Pulmonary artery endothelial cell (primary cell): ENCODE data around the gene SORBS2. TPM values are rescaled to one million over a fixed set of nuclear protein-coding genes. Genes with fewer than 3 reads are reported as not detected.
"Not testable (repeated sequence)": the region's sequence is repeated elsewhere in the genome, so short reads cannot be mapped to it uniquely, and the experiment has no call there.

ENCODE experiments used
- DNase-seq: peaks from one replicate; pipeline ENCODE4 v3.0.0-alpha.2; 2011; ENCODE audit warnings: low read depth, low spot score
- total RNA-seq: library from RNA; depleted of rRNA; stranded (reverse); fragments of >200 nt; gene quantifications from 2 replicates; pipeline ENCODE4 v1.2.3, GENCODE V29; 2014

The SORBS2 gene
- total RNA-seq, 1 donor from 2014 or later = 46.2 TPM

- DNase-seq = no peak
Measured at GRCh38 chr4:185716577-185717376, 95.2 kb downstream of the SORBS2 start.

- DNase-seq = no peak
Measured at GRCh38 chr4:185716141-185716551, 95.8 kb downstream of the SORBS2 start.

GRCh38 chr4:185714524-185714923 lies 97.5 kb downstream of the SORBS2 start:
- not testable (repeated sequence) for DNase-seq

- no peak for DNase-seq
Measured at GRCh38 chr4:185713731-185714130, 98.3 kb downstream of the SORBS2 start.

- no peak for DNase-seq
Measured at GRCh38 chr4:185713272-185713671, 98.7 kb downstream of the SORBS2 start.

- no peak for DNase-seq
Measured at GRCh38 chr4:185712350-185713024, 99.5 kb downstream of the SORBS2 start.

- DNase-seq = no peak
Measured at GRCh38 chr4:185711726-185712125, 100.3 kb downstream of the SORBS2 start.

- no peak for DNase-seq
Measured at GRCh38 chr4:185710487-185710995, 101.5 kb downstream of the SORBS2 start.

- no peak for DNase-seq
Measured at GRCh38 chr4:185709802-185710486, 102.0 kb downstream of the SORBS2 start.

GRCh38 chr4:185708348-185708747 lies 103.6 kb downstream of the SORBS2 start:
- peak; percentile 49 for DNase-seq

GRCh38 chr4:185707622-185708021 lies 104.4 kb downstream of the SORBS2 start:
- DNase-seq = not testable (repeated sequence)

- DNase-seq = no peak
Measured at GRCh38 chr4:185702147-185702663, 109.8 kb downstream of the SORBS2 start.

GRCh38 chr4:185700630-185701029 lies 111.4 kb downstream of the SORBS2 start:
- no peak for DNase-seq

- no peak for DNase-seq
Measured at GRCh38 chr4:185700048-185700447, 111.9 kb downstream of the SORBS2 start.

GRCh38 chr4:185697488-185697887 lies 114.5 kb downstream of the SORBS2 start:
- DNase-seq = no peak

- DNase-seq = no peak
Measured at GRCh38 chr4:185695743-185696142, 116.3 kb downstream of the SORBS2 start.

GRCh38 chr4:185693548-185694215 lies 118.3 kb downstream of the SORBS2 start:
- peak; percentile 57 for DNase-seq

GRCh38 chr4:185689407-185689806 lies 122.6 kb downstream of the SORBS2 start:
- DNase-seq = no peak

GRCh38 chr4:185685804-185686203 lies 126.2 kb downstream of the SORBS2 start:
- DNase-seq = no peak

- no peak for DNase-seq
Measured at GRCh38 chr4:185683896-185684295, 128.1 kb downstream of the SORBS2 start.

GRCh38 chr4:185683222-185683621 lies 128.8 kb downstream of the SORBS2 start:
- DNase-seq = no peak
